GM11168 (cell line): ENCODE data around the gene AP2B1.

Experiments
- in situ Hi-C: fragments of 300-500 bp; cut with MboI; formaldehyde crosslinking; loops from one replicate; pipeline ENCODE4 v1.12.0; 2022; ENCODE audit warnings: low sequenced_read_pairs; ENCODE audit not compliant: unreplicated experiment

AP2B1 gene

GRCh38 chr17:35569405-35569804, 17.7 kb upstream of the AP2B1 start:
- in situ Hi-C loops = no loop called here

- in situ Hi-C loops = no loop called here
Measured at GRCh38 chr17:35575759-35576158, 11.4 kb upstream of the AP2B1 start.

- in situ Hi-C loops = no loop called here
Measured at GRCh38 chr17:35577830-35578196, 9.3 kb upstream of the AP2B1 start.

GRCh38 chr17:35578197-35578928, 8.8 kb upstream of the AP2B1 start, which contains the start of gene PEX12:
Gene PEX12 (minus strand): TSS chr17:35578571. CDS start chr17:35578021, 550 bp downstream.
- in situ Hi-C loops = no loop called here

GRCh38 chr17:35578929-35579432, 8.1 kb upstream of the AP2B1 start:
- in situ Hi-C loops = no loop called here

- in situ Hi-C loops = no loop called here
Measured at GRCh38 chr17:35584061-35584460, 3.1 kb upstream of the AP2B1 start.

GRCh38 chr17:35586569-35587073, 501 bp upstream of the AP2B1 start:
- in situ Hi-C loops = no loop called here

- in situ Hi-C loops = no loop called here
Measured at GRCh38 chr17:35588196-35588920, 1.2 kb downstream of the AP2B1 start.

- in situ Hi-C loops = no loop called here
Measured at GRCh38 chr17:35596072-35596471, 8.9 kb downstream of the AP2B1 start.

- in situ Hi-C loops = no loop called here
Measured at GRCh38 chr17:35596530-35597233, 9.6 kb downstream of the AP2B1 start.

GRCh38 chr17:35597604-35598003, 10.5 kb downstream of the AP2B1 start:
- in situ Hi-C loops = no loop called here

GRCh38 chr17:35603674-35604073, 16.6 kb downstream of the AP2B1 start:
- in situ Hi-C loops = no loop called here

GRCh38 chr17:35605678-35606077, 18.6 kb downstream of the AP2B1 start:
- in situ Hi-C loops = no loop called here

- in situ Hi-C loops = no loop called here
Measured at GRCh38 chr17:35607239-35607847, 20.2 kb downstream of the AP2B1 start.

GRCh38 chr17:35609831-35610230, 22.7 kb downstream of the AP2B1 start:
- in situ Hi-C loops = loop anchor here (10.0 kb wide), 1 partner anchor 135 kb away; no protein-coding TSS in a partner anchor

GRCh38 chr17:35610746-35611145, 23.6 kb downstream of the AP2B1 start:
- in situ Hi-C loops = loop anchor here (10.0 kb wide), 1 partner anchor 134 kb away; no protein-coding TSS in a partner anchor

GRCh38 chr17:35612924-35613521, 25.9 kb downstream of the AP2B1 start:
- in situ Hi-C loops = loop anchor here (10.0 kb wide), 1 partner anchor 132 kb away; no protein-coding TSS in a partner anchor

GRCh38 chr17:35614810-35615209, 27.7 kb downstream of the AP2B1 start:
- in situ Hi-C loops = loop anchor here (10.0 kb wide), 1 partner anchor 130 kb away; no protein-coding TSS in a partner anchor

GRCh38 chr17:35616536-35616935, 29.4 kb downstream of the AP2B1 start:
- in situ Hi-C loops = loop anchor here (10.0 kb wide), 1 partner anchor 128 kb away; no protein-coding TSS in a partner anchor
